ENCODE measurements around the gene SHCBP1. TPM values are rescaled to one million over a fixed set of nuclear protein-coding genes. Genes with fewer than 3 reads are reported as not detected.

The SHCBP1 gene
- total RNA-seq, 4 donors from 2014 or later = 0.31 to 4.1 (median 0.86) TPM

DNA sequence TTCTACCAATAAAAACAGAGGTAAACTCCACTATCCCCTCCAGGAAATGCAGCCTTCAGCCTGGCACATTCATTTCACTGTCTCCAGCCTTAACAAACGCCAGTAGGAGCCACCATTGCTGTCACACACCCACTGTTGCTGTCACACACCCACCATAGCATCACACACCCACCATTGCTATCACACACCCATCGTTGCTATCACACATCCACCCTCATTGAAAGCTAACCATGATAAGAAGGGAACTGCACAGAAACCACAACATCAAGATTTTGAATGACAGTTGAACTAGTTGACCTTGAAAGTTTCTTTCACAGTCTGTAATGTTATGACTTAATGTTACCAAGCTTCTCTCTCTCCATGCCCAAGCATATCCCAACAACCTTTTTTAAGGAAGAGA lies 38.1 kb downstream of the SHCBP1 start:
- no peak overlapping the region for H3K27ac ChIP-seq
- H3K27me3 ChIP-seq = no peaks in the 10 kb centered on the region
- no peak for ATAC-seq
- no peaks in the 10 kb centered on the region for H3K4me1 ChIP-seq
- WGBS, 2 donors (ENCODE audit: low coverage in 1 of 2) = 88 to 90% methylated on average over 2 of the region's 2 CpGs
- TF ChIP-seq, protein P1, sequence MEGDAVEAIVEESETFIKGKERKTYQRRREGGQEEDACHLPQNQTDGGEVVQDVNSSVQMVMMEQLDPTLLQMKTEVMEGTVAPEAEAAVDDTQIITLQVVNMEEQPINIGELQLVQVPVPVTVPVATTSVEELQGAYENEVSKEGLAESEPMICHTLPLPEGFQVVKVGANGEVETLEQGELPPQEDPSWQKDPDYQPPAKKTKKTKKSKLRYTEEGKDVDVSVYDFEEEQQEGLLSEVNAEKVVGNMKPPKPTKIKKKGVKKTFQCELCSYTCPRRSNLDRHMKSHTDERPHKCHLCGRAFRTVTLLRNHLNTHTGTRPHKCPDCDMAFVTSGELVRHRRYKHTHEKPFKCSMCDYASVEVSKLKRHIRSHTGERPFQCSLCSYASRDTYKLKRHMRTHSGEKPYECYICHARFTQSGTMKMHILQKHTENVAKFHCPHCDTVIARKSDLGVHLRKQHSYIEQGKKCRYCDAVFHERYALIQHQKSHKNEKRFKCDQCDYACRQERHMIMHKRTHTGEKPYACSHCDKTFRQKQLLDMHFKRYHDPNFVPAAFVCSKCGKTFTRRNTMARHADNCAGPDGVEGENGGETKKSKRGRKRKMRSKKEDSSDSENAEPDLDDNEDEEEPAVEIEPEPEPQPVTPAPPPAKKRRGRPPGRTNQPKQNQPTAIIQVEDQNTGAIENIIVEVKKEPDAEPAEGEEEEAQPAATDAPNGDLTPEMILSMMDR (IDR thresholded peaks at IDR 0.05) = no peak
- TF ChIP-seq POLR2A (IDR thresholded peaks at IDR 0.05) (no peak), POLR2AphosphoS5 (IDR thresholded peaks at IDR 0.05) (no peak), EP300 (IDR thresholded peaks at IDR 0.05) (no peak)
- H3K4me3 ChIP-seq = no peak overlapping the region
- no peaks in the 10 kb centered on the region for H3K36me3 ChIP-seq
- H3K9me3 ChIP-seq = peaks cover 0 to 18% (median 3%) of the 10 kb centered on the region in 3 donors

DNA sequence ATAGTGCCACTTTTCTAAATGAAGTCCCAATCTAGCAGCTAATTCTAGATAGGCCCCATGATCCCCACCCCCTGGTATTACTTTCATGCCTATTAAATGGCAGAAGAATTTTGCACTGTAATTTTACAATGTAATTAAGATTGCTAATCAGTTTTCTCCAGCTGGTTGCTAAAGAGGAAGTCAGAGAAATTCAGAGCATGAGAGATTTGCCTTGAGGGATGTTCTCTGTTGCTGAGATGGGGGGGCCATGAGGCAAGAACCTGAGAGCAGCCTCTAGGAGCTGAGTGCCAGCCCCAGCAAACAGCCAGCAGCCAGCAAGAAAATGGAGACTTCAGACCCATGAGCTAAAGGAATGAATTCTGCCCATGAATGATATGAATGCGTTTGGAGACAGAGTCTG lies 38.9 kb downstream of the SHCBP1 start:
- H3K36me3 ChIP-seq = no peaks in the 10 kb centered on the region
- 75 to 100% methylated on average over 1 of the region's 1 CpG for WGBS, 2 donors (ENCODE audit: low coverage in 1 of 2)
- H3K27ac ChIP-seq = no peak overlapping the region
- peaks cover 0 to 18% (median 3%) of the 10 kb centered on the region in 3 donors for H3K9me3 ChIP-seq
- no peak for ATAC-seq
- H3K27me3 ChIP-seq = no peaks in the 10 kb centered on the region
- TF ChIP-seq POLR2AphosphoS5 (IDR thresholded peaks at IDR 0.05) (no peak), POLR2A (IDR thresholded peaks at IDR 0.05) (no peak), EP300 (IDR thresholded peaks at IDR 0.05) (no peak)
- TF ChIP-seq, protein P1 (IDR thresholded peaks at IDR 0.05) = no peak
- H3K4me3 ChIP-seq = no peak overlapping the region
- no peaks in the 10 kb centered on the region for H3K4me1 ChIP-seq

DNA sequence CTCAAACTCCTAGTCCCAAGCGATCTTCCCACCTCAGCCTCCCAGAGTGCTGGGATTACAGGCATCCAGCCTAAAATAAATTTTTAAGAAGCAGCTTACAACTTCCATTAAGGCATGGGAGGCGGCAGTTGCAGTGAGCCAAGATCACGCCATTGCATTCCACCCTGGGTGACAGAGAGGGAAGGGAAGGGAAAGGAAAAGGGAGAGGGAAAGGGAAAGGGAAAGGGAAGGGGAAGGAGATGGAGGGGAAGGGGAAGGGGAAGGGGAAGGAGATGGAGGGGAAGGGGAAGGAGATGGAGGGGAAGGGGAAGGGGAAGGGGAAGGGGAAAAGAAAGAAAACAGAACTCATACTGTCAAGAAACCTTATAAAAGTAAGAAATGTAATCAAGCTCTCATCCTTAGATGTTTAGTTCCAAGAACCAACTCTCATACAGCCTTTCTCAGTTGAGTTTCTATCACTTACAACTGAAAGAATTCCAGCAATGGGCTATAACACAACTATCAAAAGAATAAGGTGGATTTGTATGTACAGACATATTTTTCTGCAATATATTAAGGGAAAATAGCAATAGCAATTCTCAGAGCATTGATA lies 43.1 kb downstream of the SHCBP1 start:
- WGBS, 2 donors (ENCODE audit: low coverage in 1 of 2) = 100% methylated on average over 1 to 2 of the region's 3 CpGs
- no peak for ATAC-seq
- H3K27ac ChIP-seq = no peak overlapping the region
- TF ChIP-seq, protein P1 (IDR thresholded peaks at IDR 0.05) = no peak
- TF ChIP-seq POLR2AphosphoS5 (IDR thresholded peaks at IDR 0.05) (no peak), EP300 (IDR thresholded peaks at IDR 0.05) (no peak)
- H3K4me1 ChIP-seq = no peaks in the 10 kb centered on the region
- no peaks in the 10 kb centered on the region for H3K9me3 ChIP-seq
- no peak overlapping the region for H3K4me3 ChIP-seq
- no peaks in the 10 kb centered on the region for H3K36me3 ChIP-seq
- H3K27me3 ChIP-seq = peaks cover 3% of the 10 kb centered on the region

DNA sequence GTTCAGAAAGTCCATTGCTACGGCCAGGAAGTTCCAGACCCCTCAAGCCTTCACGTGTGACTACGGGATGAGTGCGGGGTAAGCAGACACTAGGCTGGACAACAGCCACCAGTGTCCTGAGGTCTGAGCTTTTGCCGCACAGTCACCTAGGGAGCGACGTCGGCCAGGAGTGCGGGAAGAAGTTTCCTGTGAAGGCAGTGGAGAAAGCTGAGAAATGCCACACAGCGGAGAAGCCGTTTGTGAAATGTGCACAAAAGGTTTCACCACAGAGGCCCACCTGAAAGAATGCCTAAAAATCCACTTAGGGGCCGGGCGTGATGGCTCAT lies 47.4 kb downstream of the SHCBP1 start:
- peaks cover 8% of the 10 kb centered on the region for H3K27me3 ChIP-seq
- WGBS, 2 donors (ENCODE audit: low coverage in 1 of 2) = 78 to 80% methylated on average over 2 to 13 of the region's 13 CpGs
- H3K4me1 ChIP-seq = no peaks in the 10 kb centered on the region
- ATAC-seq = no peak
- H3K36me3 ChIP-seq = no peaks in the 10 kb centered on the region
- no peak for TF ChIP-seq POLR2A (IDR thresholded peaks at IDR 0.05)
- TF ChIP-seq, protein P1 (IDR thresholded peaks at IDR 0.05) = no peak
- TF ChIP-seq EP300 (IDR thresholded peaks at IDR 0.05) = no peak
- no peak for TF ChIP-seq POLR2AphosphoS5 (IDR thresholded peaks at IDR 0.05)
- no peak overlapping the region for H3K4me3 ChIP-seq
- H3K27ac ChIP-seq = no peak overlapping the region
- H3K9me3 ChIP-seq = no peaks in the 10 kb centered on the region

DNA sequence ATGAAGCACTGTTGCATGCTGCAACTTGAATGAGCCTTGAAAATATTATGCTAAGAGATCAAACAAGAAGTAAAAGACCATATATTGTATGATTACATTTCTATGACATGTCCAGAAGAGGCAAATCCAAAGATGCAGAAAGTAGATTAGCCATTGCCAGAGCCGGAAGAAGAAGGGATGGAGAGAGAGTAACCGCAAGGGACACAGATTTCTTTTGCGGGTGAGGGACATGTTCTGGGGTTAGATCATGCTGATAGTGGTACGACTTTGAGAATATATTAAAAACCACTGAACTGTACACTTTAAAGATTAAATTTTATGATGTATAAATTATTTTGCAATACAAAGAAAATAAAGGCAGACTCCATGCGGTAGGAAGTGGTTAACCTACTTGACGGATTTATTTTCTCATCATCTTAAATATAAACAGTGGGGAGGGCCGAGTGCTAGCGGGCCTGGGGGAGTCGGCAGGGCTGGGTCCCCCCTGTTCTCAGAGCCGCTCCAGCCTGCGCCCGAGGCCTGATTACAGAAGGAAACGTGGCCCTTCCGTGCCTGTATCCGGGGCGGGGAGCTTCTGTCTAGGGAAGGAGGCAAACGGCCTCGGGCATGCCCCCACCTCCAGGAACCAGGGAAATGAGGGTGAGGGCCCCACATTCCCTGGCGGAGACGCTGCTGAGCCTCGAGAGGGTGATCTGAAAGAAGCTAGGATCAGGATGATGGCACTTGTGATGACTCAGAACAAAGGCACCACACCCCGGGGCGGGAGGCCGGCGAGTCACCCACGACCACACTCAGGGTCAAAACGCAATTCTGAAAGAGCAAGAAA lies 48.0 kb downstream of the SHCBP1 start:
- peaks cover 13% of the 10 kb centered on the region for H3K27me3 ChIP-seq
- no peak for ATAC-seq
- 54 to 69% methylated on average over 7 to 21 of the region's 27 CpGs for WGBS, 2 donors (ENCODE audit: low coverage in 1 of 2)
- H3K27ac ChIP-seq = no peak overlapping the region
- no peak for TF ChIP-seq POLR2A (IDR thresholded peaks at IDR 0.05)
- TF ChIP-seq POLR2AphosphoS5 (IDR thresholded peaks at IDR 0.05) = no peak
- TF ChIP-seq, protein P1 (IDR thresholded peaks at IDR 0.05) = no peak
- no peak for TF ChIP-seq EP300 (IDR thresholded peaks at IDR 0.05)
- H3K4me3 ChIP-seq = no peak overlapping the region
- H3K36me3 ChIP-seq = no peaks in the 10 kb centered on the region
- no peaks in the 10 kb centered on the region for H3K4me1 ChIP-seq
- H3K9me3 ChIP-seq = no peaks in the 10 kb centered on the region

Measured in gastroesophageal sphincter (tissue), 4 donors.